ENCODE data around the gene SORCS3.

The SORCS3 gene

DNA sequence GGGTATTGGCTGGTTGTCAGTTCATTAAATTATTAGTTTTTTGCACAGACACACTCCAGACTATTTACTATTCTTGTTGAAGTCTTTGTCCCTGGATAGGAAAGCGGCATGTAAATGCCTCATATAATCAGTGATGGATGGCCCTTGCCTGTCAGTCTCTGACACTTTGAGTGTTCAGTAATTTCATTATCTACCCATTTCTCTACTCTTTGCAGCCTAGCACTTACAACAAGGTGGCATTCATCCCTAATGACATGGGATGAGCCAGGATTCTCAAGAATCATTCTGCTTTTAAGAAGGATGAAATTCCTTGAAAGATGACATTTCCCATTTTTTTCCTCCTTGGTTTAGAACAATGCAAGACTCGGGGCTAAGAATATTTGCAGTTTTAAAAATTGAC, 155.7 kb downstream of the SORCS3 start:
- TF ChIP-seq EZH2phosphoT487 (IDR thresholded peaks at IDR 0.05; ENCODE audit: low read length) (no peak), EZH2 (optimal IDR thresholded peaks at IDR 0.05; ENCODE audit: low read depth, low read length) (no peak)
- TF ChIP-seq, protein P1, sequence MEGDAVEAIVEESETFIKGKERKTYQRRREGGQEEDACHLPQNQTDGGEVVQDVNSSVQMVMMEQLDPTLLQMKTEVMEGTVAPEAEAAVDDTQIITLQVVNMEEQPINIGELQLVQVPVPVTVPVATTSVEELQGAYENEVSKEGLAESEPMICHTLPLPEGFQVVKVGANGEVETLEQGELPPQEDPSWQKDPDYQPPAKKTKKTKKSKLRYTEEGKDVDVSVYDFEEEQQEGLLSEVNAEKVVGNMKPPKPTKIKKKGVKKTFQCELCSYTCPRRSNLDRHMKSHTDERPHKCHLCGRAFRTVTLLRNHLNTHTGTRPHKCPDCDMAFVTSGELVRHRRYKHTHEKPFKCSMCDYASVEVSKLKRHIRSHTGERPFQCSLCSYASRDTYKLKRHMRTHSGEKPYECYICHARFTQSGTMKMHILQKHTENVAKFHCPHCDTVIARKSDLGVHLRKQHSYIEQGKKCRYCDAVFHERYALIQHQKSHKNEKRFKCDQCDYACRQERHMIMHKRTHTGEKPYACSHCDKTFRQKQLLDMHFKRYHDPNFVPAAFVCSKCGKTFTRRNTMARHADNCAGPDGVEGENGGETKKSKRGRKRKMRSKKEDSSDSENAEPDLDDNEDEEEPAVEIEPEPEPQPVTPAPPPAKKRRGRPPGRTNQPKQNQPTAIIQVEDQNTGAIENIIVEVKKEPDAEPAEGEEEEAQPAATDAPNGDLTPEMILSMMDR (IDR thresholded peaks at IDR 0.05; ENCODE audit: low read length) = no peak
- Histone ChIP-seq H3K9ac (ENCODE audit: low read length) (no peak overlapping the region), H3F3A (ENCODE audit: insufficient read depth, low read length) (no peaks in the 10 kb centered on the region), H3K36me3 (replicated peaks; ENCODE audit: insufficient read depth, low read length) (no peaks in the 10 kb centered on the region), H3K4me2 (ENCODE audit: low read depth, low read length) (no peak overlapping the region), H3K4me3 (ENCODE audit: low read length) (no peak overlapping the region), H3K27ac (ENCODE audit: low read length) (no peak overlapping the region), H4K20me1 (ENCODE audit: insufficient read depth, low read length) (no peaks in the 10 kb centered on the region), H3K79me2 (ENCODE audit: low read length) (no peaks in the 10 kb centered on the region), H3K9me3 (replicated peaks; ENCODE audit: insufficient read depth, low read length) (no peaks in the 10 kb centered on the region), H3K9me2 (replicated peaks; ENCODE audit: insufficient read depth, low read length) (no peaks in the 10 kb centered on the region), H3K4me1 (ENCODE audit: low read length) (no peaks in the 10 kb centered on the region), H3K27me3 (replicated peaks; ENCODE audit: insufficient read depth, low read length) (no peaks in the 10 kb centered on the region), H2AFZ (ENCODE audit: low read length) (no peak overlapping the region)
- DNase-seq = no peak

DNA sequence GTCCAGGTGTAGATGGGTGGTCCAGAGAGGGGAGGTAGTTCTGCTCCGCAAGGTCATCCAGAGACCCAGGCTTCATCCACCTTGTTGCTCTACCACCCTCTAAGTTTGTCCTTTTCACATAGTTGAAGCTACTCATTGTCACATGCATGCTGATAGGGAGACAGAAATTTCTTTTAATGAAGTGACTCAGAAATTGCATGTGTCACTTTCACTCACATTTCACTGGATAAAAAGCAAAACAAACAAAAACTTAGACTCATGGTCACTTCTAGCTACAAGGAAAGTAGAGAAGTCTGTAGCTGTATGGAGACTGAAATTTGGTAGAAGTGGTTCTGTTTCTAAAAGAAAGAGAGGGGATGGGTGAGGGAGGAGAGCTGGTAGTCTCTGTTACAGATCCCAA, 161.9 kb downstream of the SORCS3 start:
- no peak overlapping the region for H3K4me2 ChIP-seq (ENCODE audit: low read depth, low read length)
- no peaks in the 10 kb centered on the region for H3K4me1 ChIP-seq (ENCODE audit: low read length)
- H4K20me1 ChIP-seq (ENCODE audit: insufficient read depth, low read length) = no peaks in the 10 kb centered on the region
- DNase-seq = no peak
- no peaks in the 10 kb centered on the region for H3K79me2 ChIP-seq (ENCODE audit: low read length)
- H3K27me3 ChIP-seq (replicated peaks; ENCODE audit: insufficient read depth, low read length) = no peaks in the 10 kb centered on the region
- H3K27ac ChIP-seq (ENCODE audit: low read length) = no peak overlapping the region
- no peaks in the 10 kb centered on the region for H3K9me2 ChIP-seq (replicated peaks; ENCODE audit: insufficient read depth, low read length)
- no peaks in the 10 kb centered on the region for H3K36me3 ChIP-seq (replicated peaks; ENCODE audit: insufficient read depth, low read length)
- TF ChIP-seq EZH2phosphoT487 (IDR thresholded peaks at IDR 0.05; ENCODE audit: low read length) = no peak
- no peak for TF ChIP-seq EZH2 (optimal IDR thresholded peaks at IDR 0.05; ENCODE audit: low read depth, low read length)
- TF ChIP-seq, protein P1 (IDR thresholded peaks at IDR 0.05; ENCODE audit: low read length) = no peak
- no peak overlapping the region for H3K4me3 ChIP-seq (ENCODE audit: low read length)
- H3K9ac ChIP-seq (ENCODE audit: low read length) = no peak overlapping the region
- H3K9me3 ChIP-seq (replicated peaks; ENCODE audit: insufficient read depth, low read length) = no peaks in the 10 kb centered on the region
- no peaks in the 10 kb centered on the region for H3F3A ChIP-seq (ENCODE audit: insufficient read depth, low read length)
- no peak overlapping the region for H2AFZ ChIP-seq (ENCODE audit: low read length)

GRCh38 chr10:104804880-104805279, 163.8 kb downstream of the SORCS3 start:
- H3K9ac ChIP-seq (ENCODE audit: low read length) = no peak overlapping the region
- no peaks in the 10 kb centered on the region for H3K79me2 ChIP-seq (ENCODE audit: low read length)
- no peak overlapping the region for H3K4me3 ChIP-seq (ENCODE audit: low read length)
- H3K36me3 ChIP-seq (replicated peaks; ENCODE audit: insufficient read depth, low read length) = no peaks in the 10 kb centered on the region
- no peaks in the 10 kb centered on the region for H3K9me3 ChIP-seq (replicated peaks; ENCODE audit: insufficient read depth, low read length)
- no peak overlapping the region for H3K27ac ChIP-seq (ENCODE audit: low read length)
- no peaks in the 10 kb centered on the region for H3F3A ChIP-seq (ENCODE audit: insufficient read depth, low read length)
- no peaks in the 10 kb centered on the region for H3K9me2 ChIP-seq (replicated peaks; ENCODE audit: insufficient read depth, low read length)
- H3K4me1 ChIP-seq (ENCODE audit: low read length) = peaks cover 12% of the 10 kb centered on the region
- no peak overlapping the region for H3K4me2 ChIP-seq (ENCODE audit: low read depth, low read length)
- DNase-seq = no peak
- H3K27me3 ChIP-seq (replicated peaks; ENCODE audit: insufficient read depth, low read length) = no peaks in the 10 kb centered on the region
- no peaks in the 10 kb centered on the region for H4K20me1 ChIP-seq (ENCODE audit: insufficient read depth, low read length)
- TF ChIP-seq, protein P1 (IDR thresholded peaks at IDR 0.05; ENCODE audit: low read length) = no peak
- no peak for TF ChIP-seq EZH2 (optimal IDR thresholded peaks at IDR 0.05; ENCODE audit: low read depth, low read length)
- TF ChIP-seq EZH2phosphoT487 (IDR thresholded peaks at IDR 0.05; ENCODE audit: low read length) = no peak
- no peak overlapping the region for H2AFZ ChIP-seq (ENCODE audit: low read length)

Measured in MM.1S (cell line).